HG03571 (cell line): ENCODE data around the gene DPEP2NB.
"Not testable (repeated sequence)": the region's sequence is repeated elsewhere in the genome, so short reads cannot be mapped to it uniquely, and the experiment has no call there.

ENCODE experiments used
- ATAC-seq: cut with Tn5 transposase; IDR thresholded peaks from one replicate; pipeline ENCODE4 v1.9.1; 2021; ENCODE audit not compliant: unreplicated experiment

DPEP2NB gene, protein sequence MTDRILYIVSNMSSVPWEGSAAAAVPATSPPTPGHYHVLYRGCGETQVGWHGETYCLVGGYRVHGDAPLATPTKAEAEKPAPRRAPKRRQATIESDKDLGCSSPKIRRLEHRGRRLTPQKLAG

DNA sequence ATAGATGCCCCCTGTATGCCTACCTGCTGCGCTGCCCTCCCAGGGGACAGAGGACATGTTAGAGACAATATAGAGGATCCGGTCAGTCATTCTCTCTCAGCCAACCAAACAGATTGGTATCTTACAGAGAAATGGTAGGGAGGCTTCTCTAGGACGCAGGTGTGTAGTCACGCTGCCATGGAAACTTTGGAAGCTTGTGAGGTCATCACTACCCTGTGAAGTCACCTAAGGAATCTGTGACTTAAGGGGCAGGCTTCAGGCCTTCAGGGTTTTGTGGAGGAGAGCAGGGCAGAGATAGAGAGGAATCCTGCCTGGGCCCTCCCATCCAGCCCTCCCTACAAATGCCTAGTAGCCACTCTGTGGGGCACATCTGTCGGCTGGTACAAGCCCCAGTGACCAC, at the start of gene DPEP2NB:
DPEP2NB (minus strand) TSS at position 231 of the 400 bp plus-strand sequence; CDS start at position 90, 141 bp downstream.
- ATAC-seq = no peak

DNA sequence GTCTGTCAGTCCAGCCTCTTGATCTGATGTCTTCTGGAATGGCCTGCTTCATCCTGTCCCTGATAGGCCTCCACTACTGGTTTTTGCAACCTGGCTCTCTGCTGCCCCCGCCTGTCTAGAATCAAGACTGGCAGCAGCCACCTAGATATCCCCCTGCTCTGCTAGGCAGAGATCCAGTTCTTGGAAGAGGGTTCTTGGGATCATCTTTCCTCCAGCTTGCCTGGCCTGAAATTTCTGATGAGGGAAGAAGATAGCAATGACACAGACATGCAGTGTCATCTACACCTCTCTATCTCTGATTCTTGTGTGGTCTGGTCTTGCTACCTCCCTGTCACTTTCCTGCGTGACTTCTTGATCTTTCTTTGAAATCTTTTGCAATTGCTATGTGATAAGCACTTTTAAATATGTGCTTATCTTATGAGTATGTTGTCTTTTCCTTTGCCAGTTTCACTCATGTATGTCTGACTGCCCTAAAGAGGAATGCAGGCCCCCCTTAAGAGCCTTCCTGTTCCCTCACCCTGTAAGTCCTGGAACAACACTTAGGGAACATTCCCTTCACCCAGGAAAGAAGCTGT, 49.2 kb upstream of the DPEP2NB start:
- no peak for ATAC-seq

DNA sequence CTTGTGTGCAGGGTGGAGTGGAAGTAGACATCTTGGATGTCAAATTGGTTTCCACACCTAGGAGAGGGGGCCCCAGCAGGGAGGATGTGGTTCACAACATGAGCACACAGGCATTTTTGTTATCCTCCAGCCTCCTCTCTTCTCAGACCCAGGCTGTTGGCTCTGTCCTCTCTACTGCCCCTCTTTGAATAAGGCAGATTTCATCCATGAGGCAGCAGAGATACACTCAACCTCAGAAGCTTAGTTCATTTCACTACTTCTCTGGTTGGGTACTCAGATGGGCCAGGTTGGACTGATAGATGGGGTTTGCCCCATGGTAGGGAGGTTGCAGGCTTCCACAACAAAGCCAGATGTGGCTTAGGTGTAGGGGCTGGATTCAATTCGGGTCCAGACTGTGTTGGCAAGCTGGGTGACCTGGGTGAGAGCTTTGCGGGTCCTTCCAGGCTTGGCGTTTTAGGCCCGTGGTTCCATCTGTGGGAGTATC, 47.2 kb upstream of the DPEP2NB start:
- no peak for ATAC-seq

DNA sequence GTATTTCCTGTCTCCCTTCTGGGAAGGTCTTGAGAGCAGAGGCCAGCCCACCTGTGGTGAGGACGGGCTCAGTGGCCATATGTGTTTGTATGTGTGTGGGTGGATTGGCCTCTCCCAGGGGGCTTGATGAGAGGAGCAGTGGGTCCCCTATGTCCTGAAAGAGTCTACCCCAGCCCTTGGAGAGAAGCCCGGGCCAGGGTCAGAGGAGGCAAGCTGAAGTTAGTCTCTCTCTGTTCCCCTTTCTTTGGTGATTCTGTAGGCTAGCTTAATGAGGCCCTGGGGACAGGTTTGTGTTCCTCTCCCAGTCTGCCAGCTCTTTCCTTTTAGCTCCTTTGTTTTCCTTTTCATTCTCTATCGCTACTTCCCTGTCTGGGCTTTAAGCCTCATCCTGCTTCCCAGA, 45.7 kb upstream of the DPEP2NB start:
- no peak for ATAC-seq

DNA sequence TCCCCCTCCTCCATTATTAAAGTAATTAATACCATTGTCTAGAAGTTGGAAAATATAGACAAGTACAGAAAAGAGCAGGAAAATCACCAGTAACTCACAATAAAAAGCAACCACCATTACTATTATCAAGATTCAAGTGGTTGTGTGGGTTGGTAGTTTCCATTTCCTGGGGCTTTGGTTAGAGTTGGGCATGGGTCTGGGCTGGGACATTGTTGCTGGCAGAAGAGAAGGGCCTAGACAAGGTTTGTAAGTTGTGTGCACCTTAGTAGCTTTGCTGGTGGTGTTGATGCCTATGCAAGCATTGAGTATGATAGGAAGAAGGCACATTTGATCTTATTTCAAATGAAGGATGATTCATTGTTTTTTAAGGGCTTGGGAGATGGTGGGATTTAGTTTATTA, 44.1 kb upstream of the DPEP2NB start:
- no peak for ATAC-seq

DNA sequence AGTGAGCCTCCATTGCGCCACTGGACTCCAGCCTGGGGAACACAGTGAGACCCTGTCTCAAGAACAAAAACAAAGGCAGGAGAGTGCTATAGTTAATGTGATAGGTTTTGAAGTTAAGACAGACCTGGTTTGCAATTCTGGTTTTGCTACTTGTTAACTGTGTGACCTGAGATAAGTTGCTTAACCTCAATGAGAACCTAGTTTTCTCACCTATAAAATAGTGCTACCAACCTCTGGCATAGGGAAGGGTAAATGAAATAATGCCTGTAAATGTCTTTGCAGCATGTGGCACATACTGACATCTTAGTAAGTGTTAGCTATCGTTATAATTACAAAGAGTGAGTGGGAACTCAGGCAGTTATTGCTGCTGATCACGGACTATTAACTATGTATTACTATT, 39.7 kb upstream of the DPEP2NB start:
- no peak for ATAC-seq

DNA sequence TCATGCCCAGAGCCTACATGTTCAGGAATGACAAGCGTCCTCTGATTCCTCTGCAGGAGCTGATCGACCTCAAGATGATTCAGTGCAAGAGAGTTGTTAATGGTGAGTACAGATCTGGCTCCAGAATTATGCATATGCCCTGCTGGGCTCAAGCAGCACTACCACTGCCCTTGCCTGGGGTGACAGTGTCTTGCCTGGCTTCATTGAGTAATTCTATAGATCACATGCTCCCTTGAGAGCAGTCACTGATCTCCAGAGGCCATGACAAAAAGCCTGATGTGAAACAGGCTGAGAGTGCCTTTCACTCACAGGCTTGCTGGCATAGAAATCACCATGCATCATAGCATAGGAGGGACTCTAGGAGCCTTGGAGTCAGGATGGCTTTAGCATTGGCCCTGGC, 33.7 kb upstream of the DPEP2NB start:
- ATAC-seq = no peak

DNA sequence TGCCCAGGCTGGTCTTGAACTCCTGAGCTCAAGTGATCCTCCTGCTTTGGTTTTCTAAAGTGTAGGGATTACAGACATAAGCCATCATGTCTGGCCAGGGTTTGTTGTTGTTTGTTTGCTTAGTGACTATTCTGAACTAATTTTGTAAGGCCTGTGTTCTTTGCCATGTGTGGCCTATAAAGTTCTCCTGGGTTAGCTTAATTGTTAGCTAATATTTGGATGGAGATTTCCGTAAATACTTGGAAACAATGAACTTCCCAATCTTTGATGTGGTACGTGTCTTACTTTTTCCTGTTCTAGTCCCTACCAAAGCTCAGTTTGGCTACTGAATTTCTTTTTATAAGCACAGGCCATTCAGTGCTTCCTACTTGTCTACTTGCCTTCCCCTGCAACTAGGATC, 32.3 kb upstream of the DPEP2NB start:
- ATAC-seq = no peak

DNA sequence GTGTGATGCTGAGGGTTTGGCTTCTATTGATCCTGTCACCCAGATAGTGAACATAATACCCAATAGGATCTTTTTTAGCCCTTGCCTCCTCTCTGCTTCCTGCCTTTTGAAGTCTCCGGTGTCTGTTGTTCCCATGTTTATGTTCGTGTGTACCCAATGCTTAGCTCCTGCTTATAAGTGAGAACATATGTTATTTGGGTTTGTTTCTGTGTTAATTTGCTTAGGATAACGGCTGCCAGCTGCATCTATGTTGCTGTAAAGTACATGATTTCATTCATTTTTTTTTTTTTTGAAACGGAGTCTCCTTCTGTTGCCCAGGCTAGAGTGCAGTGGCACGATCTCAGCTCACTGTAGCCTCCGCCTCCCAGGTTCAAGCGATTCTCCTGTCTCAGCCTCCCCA, 30.4 kb upstream of the DPEP2NB start:
- ATAC-seq = no peak

DNA sequence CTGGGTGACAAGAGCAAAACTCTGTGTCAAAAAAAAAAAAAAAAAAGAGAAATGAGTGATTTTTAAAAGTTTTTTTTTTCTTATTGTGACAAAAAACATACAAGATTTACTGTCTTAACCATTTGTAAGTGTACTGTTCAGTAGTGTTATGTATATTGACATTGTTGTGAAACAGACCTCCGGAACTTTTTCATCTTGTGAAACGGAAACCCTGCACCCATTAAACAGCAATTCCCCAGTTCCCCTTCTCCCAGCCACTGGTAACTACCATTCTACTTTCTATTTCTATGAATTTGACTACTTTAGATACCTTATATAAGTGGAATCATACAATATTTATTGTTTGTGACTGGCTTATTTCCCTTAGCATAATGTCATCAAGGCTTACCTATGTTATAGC, 26.1 kb upstream of the DPEP2NB start:
- no peak for ATAC-seq

DNA sequence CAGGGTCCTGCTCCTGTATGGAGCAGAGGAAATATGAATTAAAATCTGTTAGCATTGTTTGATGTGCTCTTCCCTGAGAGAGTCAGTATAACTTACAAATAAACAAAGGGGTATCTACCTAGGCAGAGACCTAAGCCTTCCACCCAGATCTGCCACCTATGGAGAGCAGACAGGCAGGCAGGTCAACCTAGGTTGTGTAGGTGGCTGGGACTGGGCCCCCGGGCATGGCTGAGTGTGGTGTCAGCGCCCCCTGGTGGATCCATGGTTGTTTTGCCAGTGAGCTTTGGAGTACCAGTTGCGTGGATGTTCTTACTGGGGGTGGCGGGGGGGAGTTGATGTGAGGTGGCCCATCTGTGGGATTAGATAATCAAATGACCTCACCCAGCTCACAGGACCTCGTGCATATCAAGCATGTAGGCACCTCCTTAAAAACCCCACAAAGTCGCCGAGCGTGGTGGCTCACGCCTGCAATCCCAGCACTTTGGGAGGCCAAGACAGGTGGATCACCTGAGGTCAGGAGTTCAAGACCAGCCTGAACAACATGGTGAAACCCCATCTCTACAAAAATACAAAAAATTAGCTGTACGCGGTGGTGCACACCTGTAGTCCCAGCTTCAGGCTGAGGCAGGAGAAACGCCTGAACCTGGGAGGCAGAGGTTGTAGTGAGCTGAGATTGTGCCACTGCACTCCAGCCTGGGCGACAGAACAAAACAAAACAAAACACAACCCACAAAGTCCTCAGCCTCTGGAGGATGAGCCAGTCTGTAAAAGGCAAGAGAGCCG, 25.0 kb upstream of the DPEP2NB start:
- no peak for ATAC-seq

DNA sequence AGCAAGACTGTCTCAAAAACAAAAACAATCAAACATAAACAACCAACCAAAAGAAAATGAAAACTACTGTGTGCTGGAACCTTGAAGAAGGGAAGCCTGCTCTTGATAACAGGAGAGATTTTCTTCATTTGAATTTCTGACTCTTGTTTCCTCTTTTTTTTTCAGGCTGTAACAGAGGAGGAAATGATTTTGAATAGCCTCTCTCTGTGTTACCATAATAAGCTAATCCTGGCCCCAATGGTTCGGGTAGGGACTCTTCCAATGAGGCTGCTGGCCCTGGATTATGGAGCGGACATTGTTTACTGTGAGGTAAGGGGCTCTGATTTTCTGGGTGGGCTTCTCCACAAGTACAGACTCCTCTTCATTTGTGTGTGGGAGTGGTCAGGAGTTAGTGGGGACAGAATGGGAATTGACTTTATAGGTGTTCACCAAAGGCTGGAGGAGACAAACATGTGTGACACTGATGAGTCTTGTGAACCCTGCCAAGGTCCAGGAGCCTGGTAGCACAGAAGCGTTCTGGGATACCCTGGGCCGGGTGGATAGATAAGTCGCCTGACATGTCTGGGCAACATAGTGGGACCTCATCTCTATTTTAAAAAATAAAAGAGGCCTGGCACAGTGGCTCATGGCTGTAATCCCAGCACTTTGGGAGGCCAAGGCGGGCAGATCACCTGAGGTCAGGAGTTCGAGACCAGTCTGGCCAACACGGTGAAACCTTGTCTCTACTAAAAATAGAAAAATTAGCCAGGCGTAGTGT, 22.3 kb upstream of the DPEP2NB start:
- no peak for ATAC-seq

DNA sequence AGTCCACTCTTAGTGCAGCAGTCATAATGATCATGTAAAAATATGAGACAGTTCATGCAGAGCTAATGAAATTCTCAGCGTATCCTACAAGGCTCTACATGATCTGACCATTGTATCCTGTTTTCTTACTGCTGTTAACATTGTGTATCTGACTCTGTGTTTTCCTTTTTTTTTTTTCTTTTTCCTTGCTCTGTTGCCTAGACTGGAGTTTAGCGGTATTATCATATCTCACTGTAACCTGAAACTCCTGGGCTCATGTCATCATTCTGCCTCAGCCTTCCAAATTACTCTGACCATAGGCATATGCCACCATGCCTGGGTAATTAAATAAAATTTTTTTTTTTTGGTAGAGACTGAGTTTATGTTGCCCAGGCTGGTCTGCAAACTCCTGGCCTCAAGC, 19.5 kb upstream of the DPEP2NB start:
- ATAC-seq = no peak

DNA sequence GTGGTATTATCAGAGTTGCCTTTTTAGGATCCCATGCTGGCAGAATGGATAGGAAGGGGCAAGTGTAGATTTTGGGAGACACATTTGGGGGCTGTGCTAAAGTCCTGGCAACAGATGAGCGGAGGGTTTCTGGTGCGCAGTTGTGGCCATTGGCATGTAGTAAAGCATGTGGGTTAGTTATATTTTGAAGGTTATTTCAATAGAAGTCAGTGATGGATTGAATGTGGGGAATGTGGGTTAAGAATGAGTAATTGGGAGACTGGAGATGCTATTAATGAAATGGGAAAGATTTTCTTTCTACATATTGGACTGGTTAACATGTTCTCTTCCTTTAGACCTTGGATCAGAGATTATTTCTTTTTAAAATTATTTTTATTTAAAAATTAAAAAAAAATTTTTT, 17.4 kb upstream of the DPEP2NB start:
- ATAC-seq = no peak

DNA sequence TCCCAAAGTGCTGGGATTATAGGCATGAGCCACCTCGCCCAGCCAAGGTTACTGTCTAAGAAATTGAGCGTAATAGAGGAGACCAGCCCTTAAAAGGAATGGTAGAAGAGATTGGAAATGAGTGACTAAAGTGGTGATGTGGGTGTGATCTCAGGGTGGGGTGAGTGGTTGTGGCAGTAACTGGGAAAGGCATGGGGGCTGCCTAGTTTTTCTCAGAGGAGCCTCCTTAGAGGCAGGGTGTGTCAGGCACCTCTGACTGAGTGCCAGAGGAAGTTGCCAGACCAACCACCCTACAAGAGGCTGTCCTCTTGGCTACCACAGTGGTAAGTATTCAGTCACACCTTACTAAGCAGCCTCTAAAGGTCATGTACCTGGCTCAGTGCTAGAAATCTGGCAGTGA, 16.2 kb upstream of the DPEP2NB start:
- no peak for ATAC-seq

DNA sequence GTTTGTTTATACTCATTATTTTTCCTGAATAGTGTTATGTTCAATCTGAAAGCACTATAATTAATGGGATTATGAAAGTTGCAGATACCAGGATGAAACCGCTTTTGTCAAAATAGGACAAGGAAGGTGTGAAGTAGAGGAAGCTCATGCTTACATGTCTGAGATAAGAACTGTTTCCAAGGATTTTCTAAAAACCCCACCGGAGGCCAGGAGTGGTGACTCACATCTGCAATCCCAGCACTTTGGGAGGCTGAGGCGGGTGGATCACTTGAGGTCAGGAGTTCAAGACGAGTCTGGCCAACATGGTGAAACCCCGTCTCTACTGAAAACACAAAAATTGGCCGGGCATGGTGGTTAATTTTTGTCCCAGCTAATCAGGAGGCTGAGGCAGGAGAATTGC, 14.4 kb upstream of the DPEP2NB start:
- not testable (repeated sequence) for ATAC-seq

DNA sequence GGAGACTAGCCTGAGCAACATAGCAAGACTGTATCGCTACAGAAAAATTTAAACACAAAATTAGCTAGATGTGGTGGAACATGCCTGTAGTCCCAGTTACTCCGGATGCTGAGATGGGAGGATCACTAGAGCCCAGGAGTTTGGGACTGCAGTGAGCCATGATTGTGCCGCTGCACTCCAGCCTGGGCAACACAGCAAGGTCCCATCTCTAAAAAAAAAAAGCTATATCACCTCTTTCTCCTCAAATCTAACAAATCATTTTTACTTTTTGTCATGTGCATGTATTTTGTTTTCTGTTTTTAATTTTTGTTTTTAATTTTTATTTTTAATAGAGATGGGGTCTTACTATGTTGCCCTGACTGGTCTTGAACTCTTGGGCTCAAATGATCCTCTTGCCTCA, 13.3 kb upstream of the DPEP2NB start:
- no peak for ATAC-seq

DNA sequence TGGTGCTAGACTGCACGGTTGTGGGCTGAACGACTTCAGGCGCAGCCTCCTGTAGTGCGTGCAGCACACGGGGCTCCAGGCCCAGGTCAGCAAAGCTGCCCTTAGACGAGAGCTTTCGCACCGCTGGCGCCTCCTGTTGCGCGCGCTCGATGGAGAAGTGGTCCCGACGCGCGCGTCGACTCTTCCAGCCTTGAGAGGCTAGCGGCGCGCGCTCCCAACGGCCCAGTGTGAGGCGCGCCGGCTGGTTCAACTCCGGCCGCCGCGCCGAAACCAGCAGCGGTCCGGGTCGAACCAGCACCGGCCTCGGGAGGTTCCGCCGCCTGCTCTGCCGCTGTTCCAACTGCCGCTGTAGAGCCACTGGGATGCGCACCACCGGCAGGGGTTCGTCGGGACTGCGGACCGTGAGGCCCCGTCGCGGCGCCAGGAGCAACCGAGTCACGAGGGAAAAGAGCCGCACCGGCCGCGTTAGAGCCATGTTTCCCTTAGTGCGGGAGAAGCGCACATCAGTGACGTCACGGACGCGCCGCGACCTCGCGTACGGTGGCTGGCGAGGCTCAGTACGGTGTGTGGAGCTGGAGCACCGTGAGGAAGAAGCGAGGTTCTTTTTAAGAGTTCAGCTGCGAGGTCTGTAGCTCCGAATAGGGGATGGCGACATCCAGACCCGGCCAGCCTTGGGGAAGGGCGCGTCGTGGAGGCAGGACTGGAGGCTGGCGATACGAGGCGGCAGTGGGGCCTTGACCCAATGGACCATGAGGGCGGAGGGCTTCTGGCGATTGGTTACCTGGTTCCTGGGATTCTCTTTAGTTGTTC, 7.2 kb upstream of the DPEP2NB start, which contains the start of the genes DDX28 and DUS2:
DDX28 (minus strand) TSS at position 505 of the 810 bp plus-strand sequence; CDS start at position 475, 30 bp downstream.
DUS2 (plus strand) TSS at position 557 of the 810 bp plus-strand sequence. CDS start 14,740 bp downstream, outside the sequence.
- peak; percentile 75 for ATAC-seq

DNA sequence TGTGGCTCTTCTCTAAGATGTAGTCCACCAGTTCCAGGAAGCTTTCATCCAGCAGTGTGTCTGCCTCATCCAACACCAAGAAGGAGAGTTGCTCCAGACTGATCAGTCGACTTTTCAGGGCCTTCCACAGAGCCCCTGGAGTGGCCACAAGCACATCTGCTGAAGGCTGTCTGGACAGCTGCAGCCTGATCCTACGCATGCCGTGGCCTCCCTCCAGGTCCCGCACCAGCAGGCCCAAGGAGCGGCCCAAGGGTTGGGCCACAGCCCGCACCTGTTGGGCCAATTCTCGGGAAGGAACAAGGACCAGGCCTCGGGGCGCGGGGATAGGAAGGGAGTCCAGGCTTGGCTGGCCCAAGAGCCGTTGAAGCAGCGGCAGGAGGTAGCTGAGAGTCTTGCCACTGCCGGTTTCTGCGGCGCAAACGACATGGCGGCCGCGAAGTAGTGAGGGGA, 6.6 kb upstream of the DPEP2NB start:
- ATAC-seq = peak; percentile 11

DNA sequence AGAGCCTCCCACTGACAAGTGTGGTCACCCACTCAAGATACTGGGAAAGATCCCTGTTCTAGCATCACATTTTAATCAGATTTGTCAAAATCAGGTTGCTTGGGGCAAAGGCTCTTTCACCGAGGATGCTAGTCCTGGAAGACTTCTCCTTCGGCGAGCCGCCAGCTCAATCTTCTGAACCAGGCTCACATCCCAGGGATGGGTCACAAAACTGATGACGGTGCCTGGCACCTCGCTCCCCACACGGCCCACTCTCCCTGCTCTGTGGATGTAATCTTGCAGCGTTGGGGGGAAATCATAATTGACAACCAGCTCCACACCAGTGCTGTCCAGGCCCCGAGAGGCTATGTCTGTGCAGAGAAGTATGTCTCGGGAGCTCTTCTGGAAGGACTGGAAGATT, 5.8 kb upstream of the DPEP2NB start:
- ATAC-seq = no peak
